H1 (cell line): Measurements from ENCODE around the gene ZNF496. TPM values are rescaled to one million over a fixed set of nuclear protein-coding genes. Genes with fewer than 3 reads are reported as not detected.

ENCODE experiments used
- CTCF ChIA-PET: fragments of 300-600 bp; sonication (Branson Sonifier 250); formaldehyde crosslinking; loops from one replicate; lab custom pipeline; 2021; ENCODE audit not compliant: partially characterized antibody; lab: Charles Lee
- POLR2A ChIA-PET: fragments of 300-600 bp; sonication (Branson Sonifier 250); formaldehyde crosslinking; loops from one replicate; lab custom pipeline; 2021; ENCODE audit warnings: inconsistent platforms; ENCODE audit not compliant: partially characterized antibody; lab: Charles Lee
- DNase-seq, 2 experiments: peaks; one replicate each; pipeline versions ENCODE4 v3.0.0 to v3.0.0-alpha.2; 2010 to 2022; ENCODE audit warnings: low spot score in 2 of 2, low read depth in 1 of 2, mixed read lengths in 1 of 2
- FAIRE-seq: peaks from 2 replicates; lab custom pipeline; 2011; peaks lifted over from hg19 to GRCh38; lab: Jason Lieb, UNC
- H2AFZ ChIP-seq: 2 replicates; pipeline ENCODE4 v1.8.1; 2012; ENCODE audit warnings: low read length, inconsistent platforms
- H2AK5ac ChIP-seq: 2 replicates; pipeline ENCODE4 v1.6.1; 2013; ENCODE audit warnings: low read depth, low read length
- H2BK120ac ChIP-seq: replicated peaks from 2 replicates; pipeline ENCODE3; 2013; ENCODE audit warnings: low read depth, low read length, inconsistent platforms
- H2BK12ac ChIP-seq: 2 replicates; pipeline ENCODE4 v1.6.1; 2013; ENCODE audit warnings: low read depth, low read length
- H2BK15ac ChIP-seq: 2 replicates; pipeline ENCODE4 v1.6.1; 2013; ENCODE audit warnings: low read length
- H2BK20ac ChIP-seq: 2 replicates; pipeline ENCODE4 v1.6.1; 2013; ENCODE audit warnings: low read length
- H2BK5ac ChIP-seq: 2 replicates; pipeline ENCODE4 v1.6.1; 2013; ENCODE audit warnings: low read depth, low read length
- H3K14ac ChIP-seq: 2 replicates; pipeline ENCODE4 v1.6.1; 2013; ENCODE audit warnings: inconsistent platforms; ENCODE audit not compliant: insufficient read length
- H3K18ac ChIP-seq: 2 replicates; pipeline ENCODE4 v1.6.1; 2013; ENCODE audit warnings: low read length; ENCODE audit errors: extremely low read depth
- H3K23ac ChIP-seq: 2 replicates; pipeline ENCODE4 v1.6.1; 2013; ENCODE audit warnings: inconsistent platforms; ENCODE audit not compliant: insufficient read length
- H3K23me2 ChIP-seq: 2 replicates; pipeline ENCODE4 v1.6.1; 2013; ENCODE audit warnings: low read depth, low read length
- H3K27ac ChIP-seq: 2 replicates; pipeline ENCODE4 v1.6.1; 2011; ENCODE audit warnings: low read depth, low read length, inconsistent platforms
- H3K27me3 ChIP-seq, 4 experiments: replicated peaks in 1 of 4; 1 replicate in 1 of 4; 2 replicates in 3 of 4; pipeline versions ENCODE4 v1.6.1 to v1.8.1; 2011 to 2013; ENCODE audit warnings: low read length in 3 of 4, mild to moderate bottlenecking in 3 of 4, inconsistent platforms in 2 of 4, mixed read lengths in 2 of 4, moderate library complexity in 1 of 4; ENCODE audit not compliant: control insufficient read depth in 3 of 4, insufficient read depth in 3 of 4; ENCODE audit errors: extremely low read depth in 1 of 4
- H3K36me3 ChIP-seq, 4 experiments: 2 replicates each; pipeline versions ENCODE4 v1.6.1 to v1.8.1; 2011 to 2013; ENCODE audit warnings: mild to moderate bottlenecking in 4 of 4, low read length in 3 of 4, moderate library complexity in 2 of 4, control low read depth in 1 of 4, inconsistent platforms in 1 of 4; ENCODE audit not compliant: insufficient read depth in 4 of 4, control insufficient read depth in 2 of 4
- H3K4ac ChIP-seq: replicated peaks from 2 replicates; pipeline ENCODE3; 2013; ENCODE audit warnings: low read length, low read depth, mixed read lengths, inconsistent platforms; ENCODE audit not compliant: insufficient read length
- H3K4me1 ChIP-seq, 4 experiments: replicated peaks in 1 of 4; 1 replicate in 1 of 4; 2 replicates in 3 of 4; pipeline versions ENCODE4 v1.6.1 to v1.8.1; 2011 to 2013; ENCODE audit warnings: low read length in 3 of 4, inconsistent platforms in 2 of 4, mixed read lengths in 1 of 4; ENCODE audit not compliant: insufficient read depth in 4 of 4, control insufficient read depth in 3 of 4
- H3K4me2 ChIP-seq, 2 experiments: 2 replicates each; pipeline versions ENCODE4 v1.6.1 to v1.8.1; 2011 to 2013; ENCODE audit warnings: low read depth in 2 of 2, low read length in 2 of 2, control low read depth in 1 of 2, inconsistent platforms in 1 of 2, mild to moderate bottlenecking in 1 of 2; ENCODE audit not compliant: insufficient read depth in 1 of 2
- H3K4me3 ChIP-seq, 4 experiments: fragments of 200-600, 300-600 bp in 1 of 4; sonication (generic), shearing (Covaris generic), sonication (Bioruptor Twin) in 1 of 4; 2 replicates each; pipeline versions ENCODE4 v1.5.1 to v1.8.1; 2011 to 2016; ENCODE audit warnings: low read length in 4 of 4, low read depth in 3 of 4, control low read depth in 2 of 4, inconsistent platforms in 2 of 4, mild to moderate bottlenecking in 2 of 4, mixed read lengths in 1 of 4, moderate library complexity in 1 of 4; ENCODE audit not compliant: insufficient read depth in 2 of 4; ENCODE audit errors: extremely low read depth in 1 of 4
- H3K56ac ChIP-seq: replicated peaks from 2 replicates; pipeline ENCODE3; 2013; ENCODE audit warnings: low read depth, mild to moderate bottlenecking, mixed read lengths, low read length, inconsistent platforms; ENCODE audit not compliant: insufficient read length
- H3K79me1 ChIP-seq: 2 replicates; pipeline ENCODE4 v1.6.1; 2013; ENCODE audit warnings: low read depth, low read length, control low read depth
- H3K79me2 ChIP-seq, 2 experiments: 2 replicates each; pipeline versions ENCODE4 v1.6.1 to v1.8.1; 2012 to 2013; ENCODE audit warnings: low read length in 2 of 2, mild to moderate bottlenecking in 2 of 2, inconsistent platforms in 1 of 2; ENCODE audit not compliant: insufficient read depth in 2 of 2, control insufficient read depth in 1 of 2
- H3K9ac ChIP-seq, 4 experiments: replicated peaks in 1 of 4; 1 replicate in 1 of 4; 2 replicates in 3 of 4; pipeline versions ENCODE4 v1.6.1 to v1.8.1; 2011 to 2013; ENCODE audit warnings: low read depth in 3 of 4, low read length in 3 of 4, control low read depth in 2 of 4, mild to moderate bottlenecking in 2 of 4, moderate library complexity in 2 of 4, inconsistent platforms in 1 of 4; ENCODE audit errors: extremely low read depth in 1 of 4
- H3K9me3 ChIP-seq, 2 experiments: 2 replicates each; pipeline versions ENCODE4 v1.6.1 to v1.8.1; 2012 to 2013; ENCODE audit warnings: mild to moderate bottlenecking in 2 of 2, moderate library complexity in 2 of 2, control low read depth in 1 of 2, inconsistent platforms in 1 of 2, low read depth in 1 of 2, low read length in 1 of 2, mixed read lengths in 1 of 2; ENCODE audit not compliant: insufficient read depth in 2 of 2
- H4K20me1 ChIP-seq, 2 experiments: replicated peaks in 1 of 2; 2 replicates each; pipeline versions ENCODE3 to v1.8.1; 2011 to 2013; ENCODE audit warnings: inconsistent platforms in 2 of 2, low read length in 2 of 2, mild to moderate bottlenecking in 1 of 2; ENCODE audit not compliant: insufficient read depth in 2 of 2, control insufficient read depth in 1 of 2
- H4K5ac ChIP-seq: 2 replicates; pipeline ENCODE4 v1.6.1; 2013; ENCODE audit warnings: low read length, low read depth, mixed read lengths, inconsistent platforms; ENCODE audit not compliant: insufficient read length
- H4K8ac ChIP-seq: 2 replicates; pipeline ENCODE4 v1.8.0; 2013; ENCODE audit warnings: mild to moderate bottlenecking, moderate library complexity, low read length, inconsistent platforms; ENCODE audit not compliant: insufficient read depth; ENCODE audit errors: extremely low read depth
- H4K91ac ChIP-seq: replicated peaks from 2 replicates; pipeline ENCODE3; 2013; ENCODE audit warnings: low read length, mixed read lengths, inconsistent platforms; ENCODE audit not compliant: insufficient read length
- BCL11A ChIP-seq, 2 experiments: IDR thresholded peaks; one replicate each; pipeline ENCODE4 v1.6.1; 2011; ENCODE audit warnings: low read depth in 2 of 2, low read length in 2 of 2, mild to moderate bottlenecking in 2 of 2
- CBX5 ChIP-seq: fragments of 300-800, 300-1000 bp; sonication (generic); IDR thresholded peaks from 2 replicates; pipeline ENCODE4 v1.7.1; 2016; ENCODE audit warnings: antibody characterized with exemption, low read length, low read depth
- EGR1 ChIP-seq: IDR thresholded peaks from 2 replicates; pipeline ENCODE4 v1.6.1; 2011; ENCODE audit warnings: low read depth, low read length, borderline replicate concordance
- EZH2 ChIP-seq: fragments of 200-600 bp; sonication (generic); IDR thresholded peaks from 2 replicates; pipeline ENCODE4 v1.7.1; 2012; ENCODE audit warnings: low read depth, mild to moderate bottlenecking, moderate library complexity, low read length, inconsistent platforms; ENCODE audit not compliant: severe bottlenecking
- GTF2F1 ChIP-seq: IDR thresholded peaks from 2 replicates; pipeline ENCODE4 v1.6.1; 2012; ENCODE audit warnings: low read depth, low read length, improper control_type of control experiment, borderline replicate concordance
- NANOG ChIP-seq: IDR thresholded peaks from 2 replicates; pipeline ENCODE4 v1.6.1; 2011; ENCODE audit warnings: low read length, low read depth, mild to moderate bottlenecking, inconsistent platforms; ENCODE audit not compliant: insufficient read depth, poor library complexity, severe bottlenecking
- POU5F1 ChIP-seq: IDR thresholded peaks from 2 replicates; pipeline ENCODE4 v1.6.1; 2011; ENCODE audit warnings: low read depth, mild to moderate bottlenecking, low read length, moderate library complexity
- SIX5 ChIP-seq: IDR thresholded peaks from 2 replicates; pipeline ENCODE4 v1.6.1; 2011; ENCODE audit warnings: mild to moderate bottlenecking, low read depth, low read length
- SP2 ChIP-seq: IDR thresholded peaks from 2 replicates; pipeline ENCODE4 v1.6.1; 2012; ENCODE audit warnings: mild to moderate bottlenecking, low read length, inconsistent platforms
- SUZ12 ChIP-seq: fragments of 200-600 bp; sonication (generic); IDR thresholded peaks from 2 replicates; pipeline ENCODE4 v1.6.1; 2012; ENCODE audit warnings: mild to moderate bottlenecking, inconsistent platforms, low read length, moderate library complexity, mixed read lengths
- WGBS, 2 experiments: shearing (Covaris generic) in 1 of 2; methylation state at CpG; one replicate each; pipeline versions ENCODE4 v1.1.6 to v1.1.7; 2013 to 2015; ENCODE audit warnings: low lambda C conversion rate in 2 of 2, mixed read lengths in 2 of 2, inconsistent platforms in 1 of 2, low coverage in 1 of 2, missing lambda C conversion rate in 1 of 2; ENCODE audit not compliant: insufficient replicate concordance in 2 of 2, insufficient coverage in 1 of 2, insufficient read length in 1 of 2; ENCODE audit errors: extremely low coverage in 1 of 2, missing lambda C conversion rate in 1 of 2; 5-methylcytosine and 5-hydroxymethylcytosine counted together
- polyA plus RNA-seq, 7 experiments: library from polyadenylated mRNA; depleted of rRNA in 3 of 7; stranded (reverse) in 5 of 7; unstranded in 2 of 7; fragments of >200 nt in 5 of 7; fragments of 200-250 nt in 2 of 7; gene quantifications; 1 replicate in 5 of 7; 2 replicates in 1 of 7; 4 replicates in 1 of 7; pipeline versions ENCODE4 v1.2.1 to v1.2.3, GENCODE V29; 2011 to 2013; ENCODE audit warnings: missing spikeins in 2 of 7, mixed read lengths in 2 of 7
- total RNA-seq: library from RNA; stranded (reverse); fragmentation: NEBNext Ultra II Directional; extraction: Animal tissue kit (Norgen Biotek cat#: 25700); gene quantifications from 2 replicates; pipeline ENCODE4 v1.2.1, GENCODE V29; 2021

ZNF496 gene
- total and polyA plus RNA-seq, 2 of the 8 experiments (the other 6 are each of a cell fraction or from before 2014, with no cell fraction given): 27.9 to 71.4 TPM

GRCh38 chr1:247304031-247304430 is 27.6 kb downstream of the ZNF496 start:
- Histone ChIP-seq H3K4me2 (no peak overlapping the region), H2AFZ (no peak overlapping the region), H2AK5ac (no peak overlapping the region), H3K79me1 (0 out of 2 replicates have a peak, but pooled peaks cover 2% of the 10 kb centered on the region), H2BK20ac (no peak overlapping the region), H2BK120ac (no peak overlapping the region), H3K4ac (no peak overlapping the region), H3K9me3 (peaks cover 0 to 8% of the 10 kb centered on the region in 2 experiments; a peak in 1 of 4 replicates), H3K79me2 (no peaks in the 10 kb centered on the region), H4K20me1 (peaks cover 0 to 4% of the 10 kb centered on the region in 2 experiments), H3K9ac (no peak overlapping the region), H3K27me3 (no peaks in the 10 kb centered on the region), H4K5ac (no peak overlapping the region), H4K8ac (no peak overlapping the region), H2BK5ac (no peak overlapping the region), H3K23ac (no peak overlapping the region), H2BK12ac (no peak overlapping the region), H3K36me3 (peaks cover 39 to 90% (median 71%) of the 10 kb centered on the region in 4 experiments), H2BK15ac (no peak overlapping the region), H3K4me3 (no peak overlapping the region), H3K27ac (no peak overlapping the region), H4K91ac (no peak overlapping the region), H3K56ac (no peak overlapping the region), H3K14ac (no peak overlapping the region), H3K23me2 (no peaks in the 10 kb centered on the region), H3K18ac (no peak overlapping the region), H3K4me1 (peaks cover 3 to 6% (median 5%) of the 10 kb centered on the region in 4 experiments; a peak in 6 of 7 replicates)
- POLR2A ChIA-PET: interaction anchor here (1.3 kb wide), 1 partner anchor 20 kb away, joined by 3 read pairs; no protein-coding TSS in a partner anchor
- FAIRE-seq (no peak), DNase-seq (no peak)
- CTCF ChIA-PET: interaction anchor here (0.6 kb wide), 1 partner anchor 503 kb away, joined by 3 read pairs; no protein-coding TSS in a partner anchor
- WGBS, 2 experiments: 97% methylated on average over 2 of the region's 2 CpGs; no CpG with 5 or more reads in 1 of the 2 experiments
- no peak for TF ChIP-seq POU5F1
- no peak for TF ChIP-seq NANOG
- TF ChIP-seq SUZ12: no peak
- no peak for TF ChIP-seq EZH2
- TF ChIP-seq SP2: no peak
- no peak for TF ChIP-seq GTF2F1
- TF ChIP-seq SIX5: no peak
- no peak for TF ChIP-seq EGR1
- TF ChIP-seq BCL11A (IDR thresholded peaks at IDR 0.05; ENCODE audit: low read depth in 2 of 2, low read length in 2 of 2): no peak
- no peak for TF ChIP-seq CBX5
